ENCODE results near the gene SRD5A3.

The SRD5A3 gene

GRCh38 chr4:55345980-55346850, at the start of gene SRD5A3:
SRD5A3 (plus strand) TSS chr4:55346242; CDS start chr4:55346337, 95 bp downstream.
- DNase-seq (ENCODE audit: low spot score): peak; percentile 82

GRCh38 chr4:55297346-55297745, 48.7 kb upstream of the SRD5A3 start:
- no peak for DNase-seq (ENCODE audit: low spot score)

GRCh38 chr4:55303760-55304165, 42.3 kb upstream of the SRD5A3 start:
- no peak for DNase-seq (ENCODE audit: low spot score)

- DNase-seq (ENCODE audit: low spot score): no peak
Observed at GRCh38 chr4:55304303-55304702, 41.7 kb upstream of the SRD5A3 start.

- DNase-seq (ENCODE audit: low spot score): no peak
Observed at GRCh38 chr4:55308071-55308470, 38.0 kb upstream of the SRD5A3 start.

- DNase-seq (ENCODE audit: low spot score): no peak
Observed at GRCh38 chr4:55311792-55312488, 34.1 kb upstream of the SRD5A3 start.

GRCh38 chr4:55312489-55313101, 33.4 kb upstream of the SRD5A3 start:
- DNase-seq (ENCODE audit: low spot score): peak; percentile 15

- DNase-seq (ENCODE audit: low spot score): no peak
Observed at GRCh38 chr4:55314141-55314820, 31.8 kb upstream of the SRD5A3 start.

GRCh38 chr4:55318175-55319129, 27.6 kb upstream of the SRD5A3 start:
- DNase-seq (ENCODE audit: low spot score): no peak

GRCh38 chr4:55321707-55322264, 24.3 kb upstream of the SRD5A3 start:
- DNase-seq (ENCODE audit: low spot score): peak; percentile 38

- no peak for DNase-seq (ENCODE audit: low spot score)
Observed at GRCh38 chr4:55323375-55323774, 22.7 kb upstream of the SRD5A3 start.

GRCh38 chr4:55326629-55327028, 19.4 kb upstream of the SRD5A3 start:
- no peak for DNase-seq (ENCODE audit: low spot score)

GRCh38 chr4:55329012-55329411, 17.0 kb upstream of the SRD5A3 start:
- no peak for DNase-seq (ENCODE audit: low spot score)

- DNase-seq (ENCODE audit: low spot score): no peak
Observed at GRCh38 chr4:55330241-55330640, 15.8 kb upstream of the SRD5A3 start.

- no peak for DNase-seq (ENCODE audit: low spot score)
Observed at GRCh38 chr4:55336138-55337034, 9.7 kb upstream of the SRD5A3 start.

GRCh38 chr4:55337944-55338343, 8.1 kb upstream of the SRD5A3 start:
- DNase-seq (ENCODE audit: low spot score): no peak

- no peak for DNase-seq (ENCODE audit: low spot score)
Observed at GRCh38 chr4:55338486-55338885, 7.6 kb upstream of the SRD5A3 start.

GRCh38 chr4:55340266-55340665, 5.8 kb upstream of the SRD5A3 start:
- no peak for DNase-seq (ENCODE audit: low spot score)

- no peak for DNase-seq (ENCODE audit: low spot score)
Observed at GRCh38 chr4:55343887-55344286, 2.2 kb upstream of the SRD5A3 start.

GRCh38 chr4:55345054-55345453, 988 bp upstream of the SRD5A3 start:
- no peak for DNase-seq (ENCODE audit: low spot score)

Measured in hematopoietic multipotent progenitor cell treated with erythropoietin and hydrocortisone succinate and interleukin-3 and kit ligand, for 15 days (in vitro differentiated cells).